Fibroblast of lung (primary cell): Measurements from ENCODE around the gene SPACA4. TPM values are rescaled to one million over a fixed set of nuclear protein-coding genes. Genes with fewer than 3 reads are reported as not detected.

Experiments used
- DNase-seq, 2 donors: peaks; one replicate each; pipeline versions ENCODE4 v3.0.0 to v3.0.0-alpha.2; 2010; ENCODE audit warnings: low read depth in 2 of 2
- H2AFZ ChIP-seq: 2 replicates; pipeline ENCODE4 v1.5.1; 2012; ENCODE audit warnings: low read length, control low read depth, inconsistent platforms
- H3K27ac ChIP-seq: 2 replicates; pipeline ENCODE4 v1.5.1; 2011; ENCODE audit warnings: low read length, control low read depth; ENCODE audit not compliant: insufficient read depth
- H3K27me3 ChIP-seq: 2 replicates; pipeline ENCODE4 v1.5.1; 2011; ENCODE audit warnings: mild to moderate bottlenecking, low read length; ENCODE audit not compliant: control insufficient read depth, insufficient read depth
- H3K36me3 ChIP-seq: 2 replicates; pipeline ENCODE4 v1.5.1; 2011; ENCODE audit warnings: low read length; ENCODE audit not compliant: control insufficient read depth, insufficient read depth
- H3K4me1 ChIP-seq: 2 replicates; pipeline ENCODE4 v1.5.1; 2011; ENCODE audit warnings: low read length; ENCODE audit not compliant: control insufficient read depth, insufficient read depth; ENCODE audit errors: extremely low read depth
- H3K4me2 ChIP-seq: 2 replicates; pipeline ENCODE4 v1.5.1; 2011; ENCODE audit warnings: low read length, control low read depth; ENCODE audit not compliant: insufficient read depth; ENCODE audit errors: extremely low read depth
- H3K4me3 ChIP-seq, 4 experiments: fragments of 200-600 bp in 1 of 4; sonication (generic) in 1 of 4; replicated peaks in 1 of 4; 2 replicates each; pipeline ENCODE4 v1.5.1; 2011 to 2016; ENCODE audit warnings: low read length in 4 of 4, low read depth in 3 of 4, mild to moderate bottlenecking in 3 of 4, control low read depth in 2 of 4, inconsistent platforms in 1 of 4, mixed read lengths in 1 of 4; ENCODE audit not compliant: insufficient read depth in 1 of 4; ENCODE audit errors: control extremely low read depth in 1 of 4
- H3K79me2 ChIP-seq: 2 replicates; pipeline ENCODE4 v1.5.1; 2012; ENCODE audit warnings: mild to moderate bottlenecking, low read length, inconsistent platforms; ENCODE audit not compliant: control insufficient read depth, insufficient read depth
- H3K9ac ChIP-seq: 2 replicates; pipeline ENCODE4 v1.5.1; 2011; ENCODE audit warnings: mild to moderate bottlenecking, low read length, control low read depth; ENCODE audit not compliant: insufficient read depth
- H3K9me3 ChIP-seq: 2 replicates; pipeline ENCODE4 v1.5.1; 2012; ENCODE audit warnings: low read depth, low read length; ENCODE audit not compliant: control insufficient read depth, insufficient read depth
- H4K20me1 ChIP-seq: 2 replicates; pipeline ENCODE4 v1.5.1; 2011; ENCODE audit warnings: low read length; ENCODE audit not compliant: control insufficient read depth, insufficient read depth; ENCODE audit errors: extremely low read depth
- CTCF ChIP-seq, 2 donors: IDR thresholded peaks in 1 of 2; conservative IDR thresholded peaks in 1 of 2; 1 replicate in 1 of 2; 2 replicates in 1 of 2; pipeline ENCODE4 v1.5.1; 2011 to 2012; ENCODE audit warnings: low read length in 2 of 2, control low read depth in 1 of 2, inconsistent platforms in 1 of 2, low read depth in 1 of 2, mild to moderate bottlenecking in 1 of 2
- EZH2 ChIP-seq: IDR thresholded peaks from 2 replicates; pipeline ENCODE4 v1.5.1; 2012; ENCODE audit warnings: low read length, control low read depth, mild to moderate bottlenecking; ENCODE audit errors: missing control alignments
- polyA plus RNA-seq, 2 donors: library from polyadenylated mRNA; depleted of rRNA in 1 of 2; stranded (reverse) in 1 of 2; unstranded in 1 of 2; fragments of >200 nt; gene quantifications; 2 replicates each; pipeline ENCODE4 v1.2.1, GENCODE V29; 2011 to 2012; ENCODE audit warnings: missing spikeins in 1 of 2
- total RNA-seq: library from RNA; depleted of rRNA; stranded (reverse); fragments of >200 nt; gene quantifications from 2 replicates; pipeline ENCODE4 v1.2.1, GENCODE V29; 2014

SPACA4 gene
- total and polyA plus RNA-seq, 2 donors (not counting 1 experiment from before 2014, with no cell fraction given) = not detected

- no peak overlapping the region for H3K4me3 ChIP-seq
- no peak for TF ChIP-seq EZH2
- TF ChIP-seq CTCF (conservative IDR thresholded peaks at IDR 0.05 in 1 of 2, IDR thresholded peaks at IDR 0.05 in 1 of 2; ENCODE audit: low read depth in 1 of 2, low read length in 2 of 2) = no peak
- no peak overlapping the region for H3K9ac ChIP-seq
- peaks cover 25% of the 10 kb centered on the region for H3K4me1 ChIP-seq
- no peak for DNase-seq
- H3K36me3 ChIP-seq = peaks cover 4% of the 10 kb centered on the region
- H3K4me2 ChIP-seq = no peak overlapping the region
- no peak overlapping the region for H2AFZ ChIP-seq
- H3K27me3 ChIP-seq = no peaks in the 10 kb centered on the region
- H4K20me1 ChIP-seq = no peaks in the 10 kb centered on the region
- H3K27ac ChIP-seq = no peak overlapping the region
- no peaks in the 10 kb centered on the region for H3K9me3 ChIP-seq
- H3K79me2 ChIP-seq = no peaks in the 10 kb centered on the region
Observed at GRCh38 chr19:48629297-48629598, 22.7 kb downstream of the SPACA4 start.

GRCh38 chr19:48629599-48630295 lies 23.2 kb downstream of the SPACA4 start:
- H3K9ac ChIP-seq = no peak overlapping the region
- no peaks in the 10 kb centered on the region for H3K79me2 ChIP-seq
- H3K4me3 ChIP-seq = no peak overlapping the region
- H3K9me3 ChIP-seq = no peaks in the 10 kb centered on the region
- no peak overlapping the region for H2AFZ ChIP-seq
- no peaks in the 10 kb centered on the region for H3K27me3 ChIP-seq
- no peaks in the 10 kb centered on the region for H4K20me1 ChIP-seq
- H3K4me1 ChIP-seq = peaks cover 28% of the 10 kb centered on the region
- no peak overlapping the region for H3K27ac ChIP-seq
- TF ChIP-seq CTCF (conservative IDR thresholded peaks at IDR 0.05 in 1 of 2, IDR thresholded peaks at IDR 0.05 in 1 of 2; ENCODE audit: low read depth in 1 of 2, low read length in 2 of 2) = no peak
- no peak for TF ChIP-seq EZH2
- H3K36me3 ChIP-seq = peaks cover 4% of the 10 kb centered on the region
- H3K4me2 ChIP-seq = no peak overlapping the region
- peak; percentile 73 to 83 for DNase-seq

- peak; percentile 58 to 68 for DNase-seq
- Histone ChIP-seq H3K9me3 (no peaks in the 10 kb centered on the region), H3K79me2 (no peaks in the 10 kb centered on the region), H3K27ac (no peak overlapping the region), H3K4me1 (peaks cover 34% of the 10 kb centered on the region), H3K4me3 (peak overlapping the region in 1 of 4 experiments; percentile 12), H3K27me3 (no peaks in the 10 kb centered on the region), H3K4me2 (no peak overlapping the region), H2AFZ (no peak overlapping the region), H3K36me3 (peaks cover 4% of the 10 kb centered on the region), H4K20me1 (no peaks in the 10 kb centered on the region), H3K9ac (no peak overlapping the region)
- TF ChIP-seq CTCF (conservative IDR thresholded peaks at IDR 0.05 in 1 of 2, IDR thresholded peaks at IDR 0.05 in 1 of 2; ENCODE audit: low read depth in 1 of 2, low read length in 2 of 2) (peak; percentile 4 to 36), EZH2 (no peak)
Observed at GRCh38 chr19:48630296-48631063, 23.9 kb downstream of the SPACA4 start.
